Activated naive CD4-positive, alpha-beta T cell treated with anti-CD3 and anti-CD28 coated beads for 36 hours (primary cell): ENCODE measurements around the gene PNPLA1. TPM values are rescaled to one million over a fixed set of nuclear protein-coding genes. Genes with fewer than 3 reads are reported as not detected.

ENCODE experiments used
- CTCF ChIA-PET: fragments of 350-600 bp; sonication (Branson Sonifier 250); formaldehyde crosslinking; loops from one replicate; lab custom pipeline; 2021; ENCODE audit warnings: antibody characterized with exemption; lab: Charles Lee
- DNase-seq: peaks from one replicate; pipeline ENCODE4 v3.0.0-alpha.2; 2020
- H3K27ac Mint-ChIP-seq: one replicate; pipeline ENCODE4 v1.8.0; 2021; ENCODE audit warnings: mild to moderate bottlenecking, mixed read lengths
- H3K27me3 Mint-ChIP-seq: one replicate; pipeline ENCODE4 v1.8.0; 2021; ENCODE audit warnings: low read depth, mixed read lengths
- H3K36me3 Mint-ChIP-seq: one replicate; pipeline ENCODE4 v1.8.0; 2021; ENCODE audit warnings: low read depth, mixed read lengths
- H3K4me1 Mint-ChIP-seq: one replicate; pipeline ENCODE4 v1.8.0; 2021; ENCODE audit warnings: low read depth, mixed read lengths
- H3K4me3 Mint-ChIP-seq: one replicate; pipeline ENCODE4 v1.8.0; 2021; ENCODE audit warnings: mild to moderate bottlenecking, moderate library complexity, mixed read lengths
- H3K9me3 Mint-ChIP-seq: one replicate; pipeline ENCODE4 v1.8.0; 2021; ENCODE audit warnings: mixed read lengths
- intact Hi-C: fragments of 100-400 bp; cut with micrococcal nuclease; formaldehyde crosslinking; loops from one replicate; pipeline ENCODE4 v1.15.1; 2023
- total RNA-seq, 2 experiments: library from RNA; stranded (reverse); gene quantifications; one replicate each; pipeline ENCODE4 v1.2.3, GENCODE V29; 2021

Gene PNPLA1
- total RNA-seq, 2 experiments from 2014 or later = not detected

GRCh38 chr6:36314221-36315014, 44.6 kb downstream of the PNPLA1 start:
- no peak for DNase-seq
- Mint-ChIP-seq H3K27ac (no peak overlapping the region), H3K4me1 (no peaks in the 10 kb centered on the region), H3K9me3 (no peaks in the 10 kb centered on the region), H3K4me3 (no peak overlapping the region), H3K36me3 (no peaks in the 10 kb centered on the region), H3K27me3 (no peaks in the 10 kb centered on the region)
- intact Hi-C loops = no loop called here
- CTCF ChIA-PET = interaction anchor here (0.7 to 3.7 kb wide), 3 partner anchors 12 to 76 kb away, joined by 3 to 22 read pairs (median 3); no protein-coding TSS in a partner anchor

- H3K36me3 Mint-ChIP-seq = no peaks in the 10 kb centered on the region
- H3K4me3 Mint-ChIP-seq = no peak overlapping the region
- no peaks in the 10 kb centered on the region for H3K9me3 Mint-ChIP-seq
- H3K27me3 Mint-ChIP-seq = no peaks in the 10 kb centered on the region
- DNase-seq = no peak
- CTCF ChIA-PET = interaction anchor here (3.7 kb wide), 1 partner anchor 13 kb away, joined by 22 read pairs; no protein-coding TSS in a partner anchor
- no peaks in the 10 kb centered on the region for H3K4me1 Mint-ChIP-seq
- H3K27ac Mint-ChIP-seq = no peak overlapping the region
- intact Hi-C loops = no loop called here
These were observed 46.1 kb downstream of the PNPLA1 start for GRCh38 chr6:36315921-36316320.

GRCh38 chr6:36317623-36318022, 47.8 kb downstream of the PNPLA1 start:
- no peak overlapping the region for H3K4me3 Mint-ChIP-seq

GRCh38 chr6:36318690-36319435, 49.0 kb downstream of the PNPLA1 start:
- Mint-ChIP-seq H3K27me3 (no peaks in the 10 kb centered on the region), H3K27ac (no peak overlapping the region), H3K9me3 (no peaks in the 10 kb centered on the region), H3K4me3 (no peak overlapping the region), H3K36me3 (no peaks in the 10 kb centered on the region), H3K4me1 (no peaks in the 10 kb centered on the region)
- intact Hi-C loops = no loop called here
- CTCF ChIA-PET = interaction anchor here (2.0 kb wide), 1 partner anchor 22 kb away, joined by 6 read pairs; no protein-coding TSS in a partner anchor
- DNase-seq = no peak

More at GRCh38 chr6:36317623-36318022, 47.8 kb downstream of the PNPLA1 start:
- Mint-ChIP-seq H3K4me1 (no peaks in the 10 kb centered on the region), H3K27me3 (no peaks in the 10 kb centered on the region), H3K36me3 (no peaks in the 10 kb centered on the region), H3K9me3 (no peaks in the 10 kb centered on the region), H3K27ac (no peak overlapping the region)
- intact Hi-C loops = no loop called here
- DNase-seq = no peak
- CTCF ChIA-PET = interaction anchor here (0.8 to 3.7 kb wide), 3 partner anchors 10 to 47 kb away, joined by 3 to 22 read pairs (median 3); no protein-coding TSS in a partner anchor

GRCh38 chr6:36319436-36319762, 49.5 kb downstream of the PNPLA1 start:
- no peak overlapping the region for H3K4me3 Mint-ChIP-seq
- H3K27ac Mint-ChIP-seq = no peak overlapping the region
- H3K27me3 Mint-ChIP-seq = no peaks in the 10 kb centered on the region
- H3K4me1 Mint-ChIP-seq = no peaks in the 10 kb centered on the region
- no peak for DNase-seq
- H3K9me3 Mint-ChIP-seq = no peaks in the 10 kb centered on the region
- intact Hi-C loops = no loop called here
- CTCF ChIA-PET = interaction anchor here (2.0 kb wide), 1 partner anchor 22 kb away, joined by 6 read pairs; no protein-coding TSS in a partner anchor
- H3K36me3 Mint-ChIP-seq = no peaks in the 10 kb centered on the region

- no peaks in the 10 kb centered on the region for H3K4me1 Mint-ChIP-seq
- intact Hi-C loops = no loop called here
- no peaks in the 10 kb centered on the region for H3K9me3 Mint-ChIP-seq
- H3K27me3 Mint-ChIP-seq = no peaks in the 10 kb centered on the region
- H3K4me3 Mint-ChIP-seq = no peak overlapping the region
- no peaks in the 10 kb centered on the region for H3K36me3 Mint-ChIP-seq
- H3K27ac Mint-ChIP-seq = no peak overlapping the region
- no peak for DNase-seq
- CTCF ChIA-PET = interaction anchor here (0.8 to 2.0 kb wide), 2 partner anchors 21 to 40 kb away, joined by 3 to 6 read pairs; no protein-coding TSS in a partner anchor
These were observed 50.0 kb downstream of the PNPLA1 start for GRCh38 chr6:36319821-36320220.

GRCh38 chr6:36320475-36320874, 50.6 kb downstream of the PNPLA1 start:
- Mint-ChIP-seq H3K4me1 (no peaks in the 10 kb centered on the region), H3K27ac (no peak overlapping the region), H3K9me3 (no peaks in the 10 kb centered on the region), H3K36me3 (no peaks in the 10 kb centered on the region), H3K4me3 (no peak overlapping the region), H3K27me3 (no peaks in the 10 kb centered on the region)
- intact Hi-C loops = no loop called here
- no peak for DNase-seq
- CTCF ChIA-PET = interaction anchor here (0.8 to 2.0 kb wide), 2 partner anchors 21 to 39 kb away, joined by 3 to 6 read pairs; no protein-coding TSS in a partner anchor

- Mint-ChIP-seq H3K4me1 (no peaks in the 10 kb centered on the region), H3K27ac (no peak overlapping the region), H3K9me3 (no peaks in the 10 kb centered on the region), H3K36me3 (no peaks in the 10 kb centered on the region), H3K4me3 (no peak overlapping the region), H3K27me3 (no peaks in the 10 kb centered on the region)
- CTCF ChIA-PET = no interaction called here
- intact Hi-C loops = no loop called here
- DNase-seq = no peak
These were observed 52.7 kb downstream of the PNPLA1 start for GRCh38 chr6:36322591-36322990.

- CTCF ChIA-PET = no interaction called here
- Mint-ChIP-seq H3K36me3 (no peaks in the 10 kb centered on the region), H3K27me3 (no peaks in the 10 kb centered on the region), H3K4me3 (no peak overlapping the region), H3K4me1 (no peaks in the 10 kb centered on the region), H3K9me3 (no peaks in the 10 kb centered on the region), H3K27ac (no peak overlapping the region)
- no peak for DNase-seq
- intact Hi-C loops = no loop called here
These were observed 53.2 kb downstream of the PNPLA1 start for GRCh38 chr6:36323062-36323461.

- no peaks in the 10 kb centered on the region for H3K27me3 Mint-ChIP-seq
- no peak overlapping the region for H3K4me3 Mint-ChIP-seq
- DNase-seq = no peak
- H3K36me3 Mint-ChIP-seq = no peaks in the 10 kb centered on the region
- CTCF ChIA-PET = no interaction called here
- intact Hi-C loops = no loop called here
- no peaks in the 10 kb centered on the region for H3K4me1 Mint-ChIP-seq
- no peaks in the 10 kb centered on the region for H3K9me3 Mint-ChIP-seq
- H3K27ac Mint-ChIP-seq = no peak overlapping the region
These were observed 54.3 kb downstream of the PNPLA1 start for GRCh38 chr6:36324191-36324590.

GRCh38 chr6:36324715-36325114, 54.9 kb downstream of the PNPLA1 start:
- no peak overlapping the region for H3K27ac Mint-ChIP-seq
- no peaks in the 10 kb centered on the region for H3K4me1 Mint-ChIP-seq
- no peaks in the 10 kb centered on the region for H3K9me3 Mint-ChIP-seq
- H3K27me3 Mint-ChIP-seq = no peaks in the 10 kb centered on the region
- CTCF ChIA-PET = no interaction called here
- H3K4me3 Mint-ChIP-seq = no peak overlapping the region
- DNase-seq = no peak
- intact Hi-C loops = no loop called here
- no peaks in the 10 kb centered on the region for H3K36me3 Mint-ChIP-seq

GRCh38 chr6:36326356-36326995, 56.6 kb downstream of the PNPLA1 start:
- Mint-ChIP-seq H3K4me3 (no peak overlapping the region), H3K27me3 (no peaks in the 10 kb centered on the region), H3K9me3 (no peaks in the 10 kb centered on the region), H3K4me1 (no peaks in the 10 kb centered on the region), H3K36me3 (no peaks in the 10 kb centered on the region), H3K27ac (no peak overlapping the region)
- intact Hi-C loops = no loop called here
- no peak for DNase-seq
- CTCF ChIA-PET = interaction anchor here (1.2 to 1.3 kb wide), 2 partner anchors 14 to 24 kb away, joined by 4 read pairs; no protein-coding TSS in a partner anchor
